ENCODE results near the gene PRDX3. TPM values are rescaled to one million over a fixed set of nuclear protein-coding genes. Genes with fewer than 3 reads are reported as not detected.

The PRDX3 gene
- total RNA-seq, 1 experiment from 2014 or later, result 239 TPM

GRCh38 chr10:119210633-119211032 lies 32.0 kb upstream of the PRDX3 start:
- H3K9me3 ChIP-seq (replicated peaks), result no peaks in the 10 kb centered on the region
- no peaks in the 10 kb centered on the region for H3K36me3 ChIP-seq
- peaks cover 4% of the 10 kb centered on the region; the same call in 1 of the 2 replicates for H3K4me1 ChIP-seq
- no peaks in the 10 kb centered on the region for H3K27me3 ChIP-seq
- H3K27ac ChIP-seq, result no peak overlapping the region
- DNase-seq, result no peak
- no peak overlapping the region for H3K4me3 ChIP-seq

DNA sequence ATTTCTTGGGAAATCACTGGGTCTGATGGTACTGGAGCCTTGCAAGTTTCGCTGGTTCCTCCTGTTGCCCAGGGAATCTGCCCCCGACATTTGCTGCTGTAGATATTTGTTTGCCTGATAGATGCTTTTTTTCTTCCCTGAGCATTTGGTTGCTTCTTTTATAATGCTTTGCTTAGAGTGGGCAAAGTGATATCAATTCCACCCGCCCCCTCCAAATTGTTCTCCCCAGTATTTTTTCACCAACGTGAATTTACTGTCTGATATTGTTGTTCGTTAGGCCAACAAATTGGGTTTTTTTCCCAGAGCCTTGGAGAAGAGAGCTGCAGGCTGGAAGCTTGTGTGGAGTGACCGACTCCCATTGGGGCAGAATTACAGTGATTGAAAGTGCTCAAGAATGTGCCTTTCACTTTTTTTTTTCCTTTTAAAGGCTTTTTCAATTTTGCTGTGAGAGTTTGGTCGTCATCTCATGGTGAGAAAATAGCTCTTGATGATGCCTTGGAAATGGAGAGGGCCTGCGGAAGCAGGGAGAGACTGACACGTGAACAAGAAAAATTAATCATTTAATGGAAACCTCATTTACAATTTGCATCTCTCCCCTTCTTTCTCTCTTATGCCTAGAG lies 31.2 kb upstream of the PRDX3 start:
- peaks cover 4% of the 10 kb centered on the region; the same call in 1 of the 2 replicates for H3K4me1 ChIP-seq
- no peak overlapping the region for H3K27ac ChIP-seq
- no peak overlapping the region for H3K4me3 ChIP-seq

GRCh38 chr10:119209035-119209735 lies 30.6 kb upstream of the PRDX3 start:
- Histone ChIP-seq H3K9me3 (replicated peaks) (no peaks in the 10 kb centered on the region), H3K27me3 (no peaks in the 10 kb centered on the region), H3K36me3 (no peaks in the 10 kb centered on the region), H3K27ac (no peak overlapping the region), H3K4me1 (peaks cover 4% of the 10 kb centered on the region; the same call in 1 of the 2 replicates), H3K4me3 (peak overlapping the region; percentile 78)
- DNase-seq, result peak; percentile 48 to 74

More for the DNA sequence above, 31.2 kb upstream of the PRDX3 start:
- no peaks in the 10 kb centered on the region for H3K9me3 ChIP-seq (replicated peaks)
- no peaks in the 10 kb centered on the region for H3K27me3 ChIP-seq
- DNase-seq, result no peak
- H3K36me3 ChIP-seq, result no peaks in the 10 kb centered on the region

- no peak for DNase-seq
- Histone ChIP-seq H3K27ac (no peak overlapping the region), H3K9me3 (replicated peaks) (no peaks in the 10 kb centered on the region), H3K36me3 (no peaks in the 10 kb centered on the region), H3K4me1 (peaks cover 6% of the 10 kb centered on the region), H3K4me3 (peak overlapping the region; percentile 78), H3K27me3 (no peaks in the 10 kb centered on the region)
Observed at GRCh38 chr10:119208553-119208940, 29.9 kb upstream of the PRDX3 start.

GRCh38 chr10:119207713-119208552 lies 29.3 kb upstream of the PRDX3 start:
- H3K36me3 ChIP-seq, result no peaks in the 10 kb centered on the region
- no peaks in the 10 kb centered on the region for H3K27me3 ChIP-seq
- H3K4me3 ChIP-seq, result peak overlapping the region; percentile 78
- H3K27ac ChIP-seq, result no peak overlapping the region; the same call in 1 of the 2 replicates
- peak; percentile 43 to 65 for DNase-seq
- H3K4me1 ChIP-seq, result peaks cover 12% of the 10 kb centered on the region
- no peaks in the 10 kb centered on the region for H3K9me3 ChIP-seq (replicated peaks)

GRCh38 chr10:119207366-119207666 lies 28.7 kb upstream of the PRDX3 start, which contains the start of gene GRK5:
GRK5 (plus strand) TSS chr10:119207571; CDS start chr10:119207918, 347 bp downstream.
- H3K9me3 ChIP-seq (replicated peaks), result no peaks in the 10 kb centered on the region
- H3K4me3 ChIP-seq, result peak within 1 kb of the TSS; percentile 78
- no peaks in the 10 kb centered on the region for H3K36me3 ChIP-seq
- H3K27ac ChIP-seq, result peak within 1 kb of the TSS; percentile 81
- H3K27me3 ChIP-seq, result no peaks in the 10 kb centered on the region
- DNase-seq, result peak; percentile 94 to 96
- H3K4me1 ChIP-seq, result peaks cover 17% of the 10 kb centered on the region

GRCh38 chr10:119206603-119207365 lies 28.2 kb upstream of the PRDX3 start:
- H3K4me1 ChIP-seq, result peaks cover 17% of the 10 kb centered on the region

DNA sequence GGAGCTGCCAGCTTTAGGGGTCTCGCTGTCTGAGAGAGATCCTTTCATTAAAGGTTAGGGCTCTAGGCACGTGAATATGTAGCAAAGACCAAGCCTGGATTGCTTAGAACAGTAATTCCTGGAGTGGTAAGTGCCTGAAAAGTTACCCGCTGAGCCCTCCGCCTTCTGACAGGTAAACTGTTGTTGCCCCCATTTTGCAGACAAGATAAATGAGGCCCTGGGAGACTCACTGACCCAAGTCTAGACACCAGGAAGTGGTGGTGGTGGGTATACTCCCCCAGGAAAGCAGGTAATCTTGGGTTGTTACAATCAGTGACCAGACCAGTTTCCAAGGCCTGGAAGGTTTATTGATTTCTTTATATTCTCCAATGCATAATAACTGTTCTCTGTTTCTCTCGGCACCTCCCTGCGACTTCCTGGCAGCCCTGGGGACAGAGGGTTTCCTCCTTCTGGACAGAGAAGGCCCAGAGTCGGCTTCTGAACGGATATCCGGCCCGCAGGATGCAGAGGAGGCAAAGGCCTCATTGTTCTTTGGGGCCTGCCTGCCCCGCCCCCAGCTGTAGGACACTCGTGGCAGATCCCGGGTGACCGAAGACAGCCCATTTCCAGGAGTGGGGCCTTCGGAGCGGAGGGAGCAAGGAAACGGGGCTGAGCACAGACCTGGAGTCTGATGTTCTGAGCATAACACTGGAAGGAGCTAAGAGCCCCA lies 27.4 kb upstream of the PRDX3 start:
- Histone ChIP-seq H3K27me3 (no peaks in the 10 kb centered on the region), H3K36me3 (no peaks in the 10 kb centered on the region), H3K9me3 (replicated peaks) (no peaks in the 10 kb centered on the region), H3K4me3 (peak overlapping the region; percentile 78), H3K27ac (peak overlapping the region; percentile 66), H3K4me1 (peaks cover 17% of the 10 kb centered on the region)
- peak; percentile 78 to 85 for DNase-seq

More at GRCh38 chr10:119206603-119207365, 28.2 kb upstream of the PRDX3 start:
- Histone ChIP-seq H3K36me3 (no peaks in the 10 kb centered on the region), H3K27ac (peak overlapping the region; percentile 81), H3K27me3 (no peaks in the 10 kb centered on the region), H3K4me3 (peak overlapping the region; percentile 78), H3K9me3 (replicated peaks) (no peaks in the 10 kb centered on the region)
- peak; percentile 77 to 86 for DNase-seq

DNA sequence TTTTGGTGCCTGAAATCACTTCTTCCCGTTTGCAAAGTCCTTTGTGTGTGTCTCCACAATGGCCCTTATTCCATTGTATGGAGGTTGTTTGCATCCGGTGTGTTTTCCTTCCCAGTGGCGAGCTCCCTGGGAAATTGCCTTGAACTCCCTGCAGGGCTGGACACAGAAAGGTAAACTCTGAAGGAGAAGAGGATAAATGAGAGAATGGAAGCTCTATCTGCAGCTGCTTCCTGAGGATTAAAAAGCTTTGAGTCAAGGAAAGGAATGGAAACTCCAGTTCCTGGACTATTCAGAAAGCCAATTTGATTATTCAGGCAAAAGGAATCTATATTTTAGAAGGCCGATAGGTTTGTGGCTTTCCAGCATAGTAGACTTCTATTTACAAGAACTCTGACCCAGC lies 24.4 kb upstream of the PRDX3 start:
- Histone ChIP-seq H3K4me3 (no peak overlapping the region), H3K27me3 (peaks cover 4% of the 10 kb centered on the region; the same call in 1 of the 2 replicates), H3K4me1 (peaks cover 14% of the 10 kb centered on the region), H3K27ac (0 out of 2 replicates have a peak overlapping the region, but pooled peaks have one; percentile 13), H3K9me3 (replicated peaks) (no peaks in the 10 kb centered on the region), H3K36me3 (no peaks in the 10 kb centered on the region)
- DNase-seq, result peak; percentile 30 to 72

- Histone ChIP-seq H3K27me3 (peaks cover 4% of the 10 kb centered on the region; the same call in 1 of the 2 replicates), H3K27ac (no peak overlapping the region), H3K4me3 (no peak overlapping the region), H3K4me1 (peaks cover 14% of the 10 kb centered on the region), H3K9me3 (replicated peaks) (no peaks in the 10 kb centered on the region), H3K36me3 (no peaks in the 10 kb centered on the region)
- DNase-seq, result no peak
Observed at GRCh38 chr10:119201233-119201632, 22.6 kb upstream of the PRDX3 start.

GRCh38 chr10:119199231-119199992 lies 20.8 kb upstream of the PRDX3 start:
- DNase-seq, result peak; percentile 76 to 84
- no peak overlapping the region for H3K4me3 ChIP-seq
- peaks cover 14% of the 10 kb centered on the region for H3K4me1 ChIP-seq
- no peak overlapping the region for H3K27ac ChIP-seq
- H3K36me3 ChIP-seq, result no peaks in the 10 kb centered on the region
- H3K9me3 ChIP-seq (replicated peaks), result no peaks in the 10 kb centered on the region
- H3K27me3 ChIP-seq, result peaks cover 4% of the 10 kb centered on the region; the same call in 1 of the 2 replicates

DNA sequence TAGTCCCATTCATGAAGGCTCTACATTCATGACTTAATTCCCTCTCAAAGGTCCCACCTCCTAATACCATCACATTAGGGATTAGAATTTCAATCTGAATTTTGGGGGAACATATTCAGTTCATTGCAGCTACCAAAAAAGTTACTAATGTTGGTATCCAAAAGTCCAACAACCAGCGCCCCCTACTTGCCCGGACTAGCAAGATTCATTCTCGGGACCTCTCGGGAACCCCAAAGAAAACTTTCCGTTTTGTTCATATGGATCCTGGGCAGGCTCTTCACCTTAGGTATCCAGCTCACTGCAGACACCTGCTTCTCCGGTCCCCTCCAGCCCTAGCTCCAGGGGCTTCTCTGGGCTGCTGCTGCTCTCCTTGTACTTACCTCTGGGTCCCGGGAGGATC lies 19.8 kb upstream of the PRDX3 start:
- Histone ChIP-seq H3K27me3 (peaks cover 4% of the 10 kb centered on the region; the same call in 1 of the 2 replicates), H3K4me1 (peaks cover 10% of the 10 kb centered on the region), H3K4me3 (no peak overlapping the region), H3K9me3 (replicated peaks) (no peaks in the 10 kb centered on the region), H3K36me3 (no peaks in the 10 kb centered on the region), H3K27ac (no peak overlapping the region)
- DNase-seq, result peak in 1 of 2 experiments; percentile 41

DNA sequence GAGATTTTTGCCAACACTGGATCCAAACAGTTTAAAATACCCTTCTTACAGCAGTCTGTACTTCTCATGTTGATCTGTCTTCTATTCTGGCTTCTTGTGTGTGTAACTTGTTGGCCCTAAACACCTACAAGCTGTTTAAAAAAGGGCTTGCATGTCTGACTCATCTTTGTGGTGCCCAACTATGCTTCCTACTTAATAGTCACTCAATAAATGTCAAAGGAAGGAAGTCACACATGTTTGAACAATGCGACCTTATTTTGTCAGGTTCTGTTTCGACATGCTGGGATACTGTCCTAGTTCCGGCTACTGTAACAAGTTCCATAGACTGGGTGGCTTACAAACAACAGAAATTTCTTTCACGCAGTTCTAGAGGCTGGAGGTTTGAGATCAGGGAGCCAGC lies 19.3 kb upstream of the PRDX3 start:
- no peaks in the 10 kb centered on the region for H3K9me3 ChIP-seq (replicated peaks)
- peaks cover 5% of the 10 kb centered on the region for H3K4me1 ChIP-seq
- H3K4me3 ChIP-seq, result no peak overlapping the region
- DNase-seq, result no peak
- no peaks in the 10 kb centered on the region for H3K36me3 ChIP-seq
- H3K27me3 ChIP-seq, result peaks cover 4% of the 10 kb centered on the region; the same call in 1 of the 2 replicates
- no peak overlapping the region for H3K27ac ChIP-seq
